Karpas-422 (cell line): ENCODE measurements around the gene NHS. TPM values are rescaled to one million over a fixed set of nuclear protein-coding genes. Genes with fewer than 3 reads are reported as not detected.

Experiments used
- DNase-seq: peaks from one replicate; pipeline ENCODE4 v3.0.0-alpha.2; 2015
- H2AFZ ChIP-seq: fragments of 200-600 bp; sonication (generic); 2 replicates; pipeline ENCODE4 v1.6.1; 2014; ENCODE audit warnings: antibody characterized with exemption, low read length, mixed read lengths
- H3K27ac ChIP-seq: fragments of 200-600 bp; sonication (generic); 2 replicates; pipeline ENCODE4 v1.5.1; 2014; ENCODE audit warnings: mild to moderate bottlenecking, low read length, moderate library complexity
- H3K27me3 ChIP-seq: fragments of 200-600 bp; sonication (generic); 2 replicates; pipeline ENCODE4 v1.6.1; 2014; ENCODE audit warnings: low read length, mixed read lengths
- H3K36me3 ChIP-seq: fragments of 200-600 bp; sonication (generic); 2 replicates; pipeline ENCODE4 v1.6.1; 2014; ENCODE audit warnings: low read length, mixed read lengths; ENCODE audit not compliant: insufficient read depth
- H3K4me1 ChIP-seq: fragments of 200-600 bp; sonication (generic); 2 replicates; pipeline ENCODE4 v1.6.1; 2014; ENCODE audit warnings: mild to moderate bottlenecking, low read length, mixed read lengths
- H3K4me2 ChIP-seq: fragments of 200-600 bp; sonication (generic); 2 replicates; pipeline ENCODE4 v1.6.1; 2014; ENCODE audit warnings: low read length, low read depth, mild to moderate bottlenecking; ENCODE audit not compliant: poor library complexity, severe bottlenecking
- H3K4me3 ChIP-seq: fragments of 200-600 bp; sonication (generic); 2 replicates; pipeline ENCODE4 v1.5.1; 2014; ENCODE audit warnings: mild to moderate bottlenecking, antibody characterized with exemption, low read length, mixed read lengths
- H3K79me2 ChIP-seq: fragments of 200-600 bp; sonication (generic); 2 replicates; pipeline ENCODE4 v1.6.1; 2014; ENCODE audit warnings: mild to moderate bottlenecking, low read length, mixed read lengths
- H3K9ac ChIP-seq: fragments of 200-600 bp; sonication (generic); 2 replicates; pipeline ENCODE4 v1.6.0; 2014; ENCODE audit warnings: low read length
- H3K9me2 ChIP-seq: fragments of 200-600 bp; sonication (generic), shearing (Covaris generic); replicated peaks from 2 replicates; pipeline ENCODE4 v1.6.0; 2014; ENCODE audit warnings: mild to moderate bottlenecking, low read length, moderate library complexity; ENCODE audit not compliant: insufficient read depth
- H3K9me3 ChIP-seq: fragments of 300-700, 200-600 bp; sonication (generic); 2 replicates; pipeline ENCODE4 v1.6.1; 2014; ENCODE audit warnings: low read length, mixed read lengths
- H4K20me1 ChIP-seq: fragments of 200-600 bp; sonication (generic); 2 replicates; pipeline ENCODE4 v1.6.1; 2014; ENCODE audit warnings: mild to moderate bottlenecking, antibody characterized with exemption, low read length, low read depth; ENCODE audit not compliant: insufficient read depth
- total RNA-seq: library from RNA; depleted of rRNA; stranded (reverse); fragments of >200 nt; shearing (Covaris generic); gene quantifications from 2 replicates; pipeline ENCODE4 v1.2.3, GENCODE V29; 2014; ENCODE audit warnings: low replicate concordance

Gene NHS
- total RNA-seq, 1 experiment from 2014 or later: 0.15 TPM

GRCh38 chrX:17687648-17688047 lies 312.6 kb downstream of the NHS start:
- DNase-seq: no peak
- H3K4me2 ChIP-seq: no peak overlapping the region
- no peak overlapping the region for H3K9ac ChIP-seq
- H4K20me1 ChIP-seq: no peaks in the 10 kb centered on the region
- no peak overlapping the region for H2AFZ ChIP-seq
- H3K9me2 ChIP-seq: no peaks in the 10 kb centered on the region
- H3K36me3 ChIP-seq: no peaks in the 10 kb centered on the region
- H3K79me2 ChIP-seq: no peaks in the 10 kb centered on the region
- H3K4me3 ChIP-seq: no peak overlapping the region
- H3K27ac ChIP-seq: no peak overlapping the region
- H3K4me1 ChIP-seq: peaks cover 7% of the 10 kb centered on the region
- no peaks in the 10 kb centered on the region for H3K27me3 ChIP-seq
- H3K9me3 ChIP-seq: no peaks in the 10 kb centered on the region

- H3K4me2 ChIP-seq: no peak overlapping the region
- DNase-seq: peak; percentile 81
- H3K4me3 ChIP-seq: no peak overlapping the region
- H3K4me1 ChIP-seq: peaks cover 13% of the 10 kb centered on the region
- H3K27ac ChIP-seq: no peak overlapping the region
- H3K36me3 ChIP-seq: no peaks in the 10 kb centered on the region
- no peaks in the 10 kb centered on the region for H3K79me2 ChIP-seq
- H2AFZ ChIP-seq: no peak overlapping the region
- H4K20me1 ChIP-seq: no peaks in the 10 kb centered on the region
- no peaks in the 10 kb centered on the region for H3K9me2 ChIP-seq
- H3K9me3 ChIP-seq: no peaks in the 10 kb centered on the region
- H3K9ac ChIP-seq: no peak overlapping the region
- H3K27me3 ChIP-seq: no peaks in the 10 kb centered on the region
These were observed 315.0 kb downstream of the NHS start for GRCh38 chrX:17689971-17690409.

DNA sequence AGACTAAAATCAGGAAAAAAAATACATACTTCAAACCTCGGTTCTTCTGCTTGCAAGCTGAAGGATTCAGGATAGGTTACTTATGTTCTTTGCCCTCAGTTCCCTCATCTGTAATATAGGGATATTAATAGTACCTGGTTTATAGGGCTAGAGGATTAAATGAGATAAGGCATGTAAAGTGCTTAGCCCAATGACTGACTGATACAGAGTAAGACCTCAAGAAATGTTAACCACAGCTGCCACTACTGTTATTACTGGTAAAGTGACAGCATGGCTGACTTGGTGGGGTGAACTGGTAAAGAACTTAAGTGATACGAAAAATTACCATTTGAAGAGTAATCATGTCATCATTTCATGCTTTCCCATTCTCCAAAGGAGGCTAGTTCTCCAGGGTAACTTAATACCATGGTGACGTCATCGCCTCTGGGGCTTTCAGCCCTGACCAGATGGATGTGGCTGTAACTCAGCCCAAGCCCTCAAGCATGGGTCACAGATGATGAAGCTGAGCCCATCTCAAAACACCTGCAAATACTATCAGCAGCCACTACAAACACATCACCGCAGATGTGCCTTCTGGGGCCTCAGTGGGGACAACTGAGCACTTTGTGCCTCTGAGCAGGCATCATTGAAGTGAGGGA lies 317.8 kb downstream of the NHS start:
- Histone ChIP-seq H3K4me2 (no peak overlapping the region), H2AFZ (no peak overlapping the region), H3K27me3 (no peaks in the 10 kb centered on the region), H3K9ac (no peak overlapping the region), H3K79me2 (no peaks in the 10 kb centered on the region), H3K36me3 (no peaks in the 10 kb centered on the region), H3K27ac (no peak overlapping the region), H3K9me3 (no peaks in the 10 kb centered on the region), H4K20me1 (no peaks in the 10 kb centered on the region), H3K4me1 (peaks cover 13% of the 10 kb centered on the region), H3K4me3 (no peak overlapping the region), H3K9me2 (no peaks in the 10 kb centered on the region)
- no peak for DNase-seq

DNA sequence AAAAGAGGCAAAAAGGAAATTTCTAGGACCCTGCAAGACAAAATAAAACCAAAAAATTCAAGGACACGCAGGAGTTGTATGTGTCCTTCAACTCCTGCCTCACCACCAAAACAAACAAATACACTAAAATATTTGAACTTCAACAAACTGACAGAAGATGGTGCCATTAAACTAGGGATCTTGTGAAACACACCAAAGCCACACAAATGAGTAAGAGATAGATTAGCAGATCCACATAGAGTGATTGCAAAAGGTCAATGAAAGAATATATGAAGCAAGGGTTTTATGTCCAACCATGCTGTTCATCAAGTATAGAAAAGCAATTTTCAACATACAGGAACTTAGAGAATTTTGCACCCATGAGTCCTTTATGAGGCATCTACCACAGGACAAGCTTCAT lies 322.2 kb downstream of the NHS start:
- no peak overlapping the region for H2AFZ ChIP-seq
- H3K4me2 ChIP-seq: no peak overlapping the region
- H3K9me3 ChIP-seq: no peaks in the 10 kb centered on the region
- H4K20me1 ChIP-seq: no peaks in the 10 kb centered on the region
- no peak for DNase-seq
- H3K27me3 ChIP-seq: no peaks in the 10 kb centered on the region
- no peak overlapping the region for H3K4me3 ChIP-seq
- H3K9me2 ChIP-seq: no peaks in the 10 kb centered on the region
- no peaks in the 10 kb centered on the region for H3K36me3 ChIP-seq
- H3K9ac ChIP-seq: no peak overlapping the region
- peaks cover 11% of the 10 kb centered on the region for H3K4me1 ChIP-seq
- no peak overlapping the region for H3K27ac ChIP-seq
- no peaks in the 10 kb centered on the region for H3K79me2 ChIP-seq

DNA sequence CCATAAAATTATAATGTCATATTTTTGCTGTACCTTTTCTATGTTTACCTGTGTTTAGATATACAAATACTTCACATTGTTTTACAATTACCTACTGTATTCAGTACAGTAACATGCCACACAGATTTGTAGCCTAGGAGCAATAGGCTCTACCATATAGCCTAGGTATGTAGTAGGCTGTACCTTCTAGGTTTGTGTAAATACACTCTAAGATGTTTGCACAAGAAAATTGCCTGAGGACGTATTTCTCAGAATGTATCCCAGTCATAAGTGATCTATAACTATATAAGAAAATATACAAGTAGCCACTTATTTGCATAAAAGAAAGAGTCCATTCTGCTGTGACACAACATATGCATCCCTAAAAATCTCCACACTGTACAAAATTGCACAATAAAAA lies 326.0 kb downstream of the NHS start:
- Histone ChIP-seq H3K9me2 (no peaks in the 10 kb centered on the region), H3K4me1 (no peaks in the 10 kb centered on the region), H3K27me3 (no peaks in the 10 kb centered on the region), H2AFZ (no peak overlapping the region), H3K9ac (no peak overlapping the region), H3K27ac (no peak overlapping the region), H3K9me3 (no peaks in the 10 kb centered on the region), H4K20me1 (no peaks in the 10 kb centered on the region), H3K4me2 (no peak overlapping the region), H3K36me3 (no peaks in the 10 kb centered on the region), H3K4me3 (no peak overlapping the region), H3K79me2 (no peaks in the 10 kb centered on the region)
- no peak for DNase-seq

GRCh38 chrX:17703201-17703600 lies 328.2 kb downstream of the NHS start:
- Histone ChIP-seq H3K9ac (no peak overlapping the region), H3K27me3 (no peaks in the 10 kb centered on the region), H2AFZ (no peak overlapping the region), H3K4me3 (no peak overlapping the region), H3K4me2 (no peak overlapping the region), H3K4me1 (no peaks in the 10 kb centered on the region), H3K79me2 (no peaks in the 10 kb centered on the region), H3K9me2 (no peaks in the 10 kb centered on the region), H4K20me1 (no peaks in the 10 kb centered on the region), H3K36me3 (no peaks in the 10 kb centered on the region), H3K27ac (no peak overlapping the region), H3K9me3 (no peaks in the 10 kb centered on the region)
- DNase-seq: no peak

- Histone ChIP-seq H3K4me1 (no peaks in the 10 kb centered on the region), H3K9me3 (no peaks in the 10 kb centered on the region), H2AFZ (no peak overlapping the region), H3K27ac (no peak overlapping the region), H4K20me1 (no peaks in the 10 kb centered on the region), H3K79me2 (no peaks in the 10 kb centered on the region), H3K4me3 (no peak overlapping the region), H3K9me2 (no peaks in the 10 kb centered on the region), H3K36me3 (no peaks in the 10 kb centered on the region), H3K27me3 (no peaks in the 10 kb centered on the region), H3K9ac (no peak overlapping the region), H3K4me2 (no peak overlapping the region)
- no peak for DNase-seq
These were observed 330.2 kb downstream of the NHS start for GRCh38 chrX:17705211-17705610.

- Histone ChIP-seq H3K9me2 (no peaks in the 10 kb centered on the region), H3K4me2 (no peak overlapping the region), H3K4me1 (no peaks in the 10 kb centered on the region), H3K27me3 (no peaks in the 10 kb centered on the region), H3K4me3 (no peak overlapping the region), H3K27ac (no peak overlapping the region), H3K79me2 (no peaks in the 10 kb centered on the region), H2AFZ (no peak overlapping the region), H3K9me3 (no peaks in the 10 kb centered on the region), H3K36me3 (no peaks in the 10 kb centered on the region), H4K20me1 (no peaks in the 10 kb centered on the region), H3K9ac (no peak overlapping the region)
- DNase-seq: no peak
These were observed 331.7 kb downstream of the NHS start for GRCh38 chrX:17706676-17707075.
